SIG-M5 (cell line): Measurements from ENCODE around the gene PDS5B.
A peak's percentile ranks its signal among the peaks of the same experiment; 100 is the strongest.
"Not testable (repeated sequence)": the region's sequence is repeated elsewhere in the genome, so short reads cannot be mapped to it uniquely, and the experiment has no call there.

Source experiments
- DNase-seq: peaks from one replicate; lab custom pipeline; 2025; lab: John Stamatoyannopoulos, UW

The PDS5B gene

GRCh38 chr13:32650705-32651311 is 64.6 kb downstream of the PDS5B start:
- peak; percentile 33 for DNase-seq

DNA sequence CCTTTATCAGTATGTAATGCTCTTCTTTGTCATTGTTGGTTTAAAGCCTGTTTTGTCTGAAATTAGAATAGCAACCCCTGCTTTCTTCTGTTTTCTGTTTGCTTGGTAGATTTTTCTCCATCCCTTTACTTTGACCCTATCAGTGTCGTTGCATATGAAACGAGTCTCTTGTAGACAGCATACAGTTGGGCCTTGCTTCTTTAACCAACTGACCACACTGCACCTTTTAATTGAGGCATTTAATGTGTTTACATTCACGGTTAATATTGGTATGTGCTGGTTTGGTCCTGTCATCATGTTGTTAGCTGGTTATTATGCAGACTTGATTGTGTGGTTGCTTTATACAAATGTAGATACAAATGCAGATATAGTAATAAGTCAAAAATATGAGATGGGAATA is 71.1 kb downstream of the PDS5B start:
- no peak for DNase-seq

DNA sequence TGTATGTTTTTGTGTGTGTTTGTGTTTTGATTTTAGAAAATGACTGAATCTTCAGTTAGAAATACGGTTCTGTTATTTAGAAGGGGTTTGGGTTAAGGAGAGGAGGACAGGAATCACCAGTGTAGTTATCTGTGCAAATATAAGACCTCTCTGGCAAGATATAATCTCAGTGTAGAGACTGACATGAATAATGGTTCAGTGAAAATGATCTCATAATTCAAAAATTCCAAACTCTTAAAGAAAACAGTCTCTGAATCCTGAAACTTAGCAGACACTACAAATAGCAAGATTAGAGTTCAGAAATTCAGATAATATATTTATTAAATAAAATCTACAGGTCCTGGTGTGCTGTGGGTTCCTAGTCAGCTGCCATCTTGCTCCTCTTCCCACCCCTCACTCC is 73.5 kb downstream of the PDS5B start:
- DNase-seq, result no peak

DNA sequence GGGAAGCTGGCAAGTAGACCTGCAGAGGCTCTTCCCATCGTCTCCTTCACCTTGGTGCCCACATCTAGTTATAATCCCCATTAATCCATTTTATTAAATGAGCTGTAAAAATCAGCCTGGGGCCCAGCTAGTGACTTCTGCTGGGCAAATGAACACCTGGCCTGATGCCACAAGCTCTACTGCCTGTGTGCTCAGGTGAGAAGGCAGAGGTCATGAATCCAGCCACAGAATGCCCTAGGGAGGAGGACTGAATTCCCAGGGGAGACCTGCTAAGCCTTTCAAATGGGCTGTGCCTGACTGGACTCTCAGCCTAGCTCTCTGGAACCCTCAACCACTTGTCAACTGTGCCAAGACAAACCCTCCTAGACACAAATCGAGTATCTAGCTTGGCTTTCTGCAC is 74.0 kb downstream of the PDS5B start:
- DNase-seq, result no peak

DNA sequence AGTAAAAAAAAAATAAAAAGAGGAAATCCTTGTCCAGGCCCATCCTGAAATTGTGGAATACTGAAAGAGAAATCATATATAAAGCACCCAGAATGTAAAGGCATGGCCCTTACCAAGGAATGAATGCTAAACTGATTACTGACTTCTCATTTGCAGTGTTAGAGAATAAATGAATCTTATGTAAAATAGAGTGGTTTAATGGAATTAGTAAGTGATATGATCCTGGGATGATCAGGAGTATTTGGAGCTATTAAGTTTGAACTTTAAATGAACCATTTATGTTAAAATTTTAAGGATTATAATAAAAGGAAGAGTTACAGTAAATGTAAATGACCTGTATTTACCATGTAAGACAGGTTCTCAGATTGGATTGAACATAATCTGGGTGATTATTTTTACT is 75.4 kb downstream of the PDS5B start:
- no peak for DNase-seq

GRCh38 chr13:32663660-32664059 is 77.4 kb downstream of the PDS5B start:
- DNase-seq, result no peak

DNA sequence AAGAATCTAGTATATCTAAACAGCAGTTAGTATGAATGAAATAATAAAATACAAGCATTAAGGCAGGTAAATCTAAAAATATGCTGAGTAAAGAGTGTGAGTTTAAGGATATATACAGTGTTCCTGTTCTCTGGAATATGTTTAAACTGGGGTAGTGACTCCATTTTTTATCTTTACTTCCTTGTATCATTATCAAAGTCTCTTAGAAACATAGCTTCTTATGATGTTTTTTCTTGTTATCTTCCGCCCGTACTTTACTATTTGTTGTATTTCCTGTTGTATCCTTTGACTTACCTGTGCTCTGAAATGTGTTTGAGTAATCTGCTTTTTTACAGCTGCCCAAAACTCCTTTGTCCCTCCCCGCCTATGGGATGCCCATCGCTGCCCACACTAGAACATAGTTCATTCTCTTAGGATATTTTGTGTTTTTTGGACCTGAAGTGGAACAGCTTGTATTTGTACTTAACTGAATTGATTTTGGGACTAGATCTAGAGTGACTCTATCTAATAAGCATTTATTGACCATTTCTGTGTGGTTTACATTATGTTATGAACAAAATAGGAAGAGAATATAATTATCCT is 80.8 kb downstream of the PDS5B start:
- no peak for DNase-seq

DNA sequence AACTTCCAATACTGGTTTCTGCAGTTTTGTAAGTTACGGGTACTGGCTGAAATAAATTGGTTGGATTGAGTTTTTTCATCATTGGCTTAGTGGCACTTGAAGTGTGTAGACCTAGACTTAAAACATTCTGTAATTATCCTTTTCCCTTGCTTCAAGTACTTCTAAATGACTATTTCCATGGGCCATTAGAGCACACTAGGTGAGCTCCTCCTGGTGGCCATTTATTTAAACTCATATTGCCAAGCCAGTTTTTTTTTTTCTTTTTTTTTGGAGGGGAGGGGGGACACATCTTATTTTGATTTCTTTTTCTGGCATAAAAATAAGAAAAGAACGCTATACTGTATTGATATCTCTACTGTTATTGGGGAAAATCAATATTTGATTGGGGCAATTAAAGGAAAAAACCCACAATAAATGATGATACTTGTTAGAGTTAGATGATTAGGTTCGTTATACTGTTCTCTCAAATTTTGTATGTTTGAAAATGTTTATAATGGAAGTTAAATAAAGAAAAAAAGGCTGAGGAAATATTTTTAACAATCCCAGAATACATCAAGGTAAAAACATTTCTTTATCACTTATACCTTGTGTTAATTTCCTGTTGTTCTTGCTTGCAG is 82.9 kb downstream of the PDS5B start:
- no peak for DNase-seq

DNA sequence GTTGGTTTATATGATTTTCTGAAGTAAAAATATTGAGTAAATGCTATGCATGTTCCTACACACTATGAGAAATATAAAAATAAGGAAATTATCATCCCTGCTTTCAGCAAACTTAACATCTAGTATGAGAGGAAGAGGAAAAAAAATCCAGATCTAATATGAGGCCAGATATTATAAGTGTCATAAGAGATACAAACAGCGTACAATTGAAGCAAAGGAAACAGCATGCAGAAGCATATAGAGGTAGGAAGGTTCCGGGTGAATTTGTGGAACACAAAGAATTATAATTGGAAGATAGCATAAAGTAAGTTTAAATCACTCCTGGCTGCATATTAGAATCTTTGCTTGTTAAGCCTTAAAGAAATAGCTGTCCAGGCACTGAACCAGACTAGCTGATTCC is 88.3 kb downstream of the PDS5B start:
- no peak for DNase-seq

- DNase-seq, result no peak
Observed at GRCh38 chr13:32676242-32676641, 90.0 kb downstream of the PDS5B start.

- DNase-seq, result no peak
Observed at GRCh38 chr13:32682130-32682529, 95.9 kb downstream of the PDS5B start.

GRCh38 chr13:32682740-32683139 is 96.5 kb downstream of the PDS5B start:
- no peak for DNase-seq

DNA sequence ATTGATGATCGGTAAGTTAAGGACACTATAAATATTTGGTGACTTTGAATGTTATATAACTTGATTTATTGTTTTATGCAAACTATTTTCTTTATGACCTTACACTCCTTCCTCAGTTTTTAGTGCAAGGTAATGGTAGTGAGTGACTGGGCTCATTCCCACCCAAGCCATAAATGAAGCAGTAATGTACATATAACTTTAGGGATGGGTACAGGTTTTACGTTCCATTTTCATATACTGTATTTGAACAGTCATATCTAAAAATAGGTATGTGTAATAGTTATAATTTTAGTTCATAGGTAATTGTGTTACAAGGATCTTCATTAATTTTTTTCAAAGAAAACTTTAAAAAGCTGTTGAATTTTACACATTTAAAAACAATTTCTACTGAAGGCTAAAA is 101.0 kb downstream of the PDS5B start:
- no peak for DNase-seq

GRCh38 chr13:32695602-32696250 is 109.5 kb downstream of the PDS5B start:
- DNase-seq, result no peak

DNA sequence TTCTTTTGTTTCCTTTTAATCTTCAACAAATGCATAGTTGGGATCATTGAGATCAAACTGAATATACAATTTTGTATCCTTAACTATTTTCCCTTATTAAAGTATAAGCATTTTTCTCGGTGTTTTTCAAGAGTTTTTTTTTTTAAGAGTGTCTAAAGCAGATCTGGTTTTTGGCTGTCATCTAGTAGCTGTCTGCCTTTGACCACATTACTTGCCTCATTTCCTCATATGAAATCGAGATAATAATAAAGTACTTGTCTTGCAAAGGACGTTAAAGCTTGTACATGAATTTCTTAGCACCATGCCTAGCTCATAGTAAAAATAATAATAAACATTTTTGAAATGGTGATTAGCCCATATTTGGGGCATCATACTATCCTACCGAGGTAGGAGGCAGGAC is 121.2 kb downstream of the PDS5B start:
- DNase-seq, result no peak

DNA sequence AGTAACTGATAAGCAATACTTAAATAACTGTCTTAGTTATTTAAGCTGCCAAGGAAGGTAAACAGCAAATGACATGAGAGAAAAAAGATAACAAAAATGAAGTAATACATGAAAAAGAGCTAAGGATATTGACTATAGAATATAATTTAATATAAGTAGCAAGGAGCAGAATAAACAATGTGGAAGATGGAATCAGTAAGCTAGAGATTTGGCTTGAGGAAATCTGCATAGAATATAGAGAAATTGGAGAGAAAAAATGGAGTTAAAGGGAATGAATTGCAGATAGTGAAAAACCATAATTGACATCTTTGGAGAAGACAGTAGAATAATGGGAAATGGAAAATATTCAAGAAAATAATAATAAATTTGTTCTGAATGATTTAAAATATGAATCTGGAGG is 127.1 kb downstream of the PDS5B start:
- no peak for DNase-seq

DNA sequence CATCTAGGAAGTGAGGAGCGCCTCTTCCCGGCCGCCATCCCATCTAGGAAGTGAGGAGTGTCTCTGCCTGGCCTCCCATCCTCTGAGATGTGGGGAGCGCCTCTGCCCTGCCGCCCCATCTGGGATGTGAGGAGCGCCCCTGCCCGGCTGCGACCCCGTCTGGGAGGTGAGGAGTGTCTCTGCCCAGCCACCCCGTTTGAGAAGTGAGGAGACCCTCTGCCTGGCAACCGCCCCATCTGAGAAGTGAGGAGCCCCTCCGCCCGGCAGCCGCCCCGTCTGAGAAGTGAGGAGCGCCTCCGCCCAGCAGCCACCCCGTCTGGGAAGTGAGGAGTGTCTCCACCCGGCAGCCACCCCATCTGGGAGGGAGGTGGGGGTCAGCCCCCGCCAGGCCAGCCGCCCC is 129.9 kb downstream of the PDS5B start:
- DNase-seq, result not testable (repeated sequence)

- no peak for DNase-seq
Observed at GRCh38 chr13:32720026-32720425, 133.8 kb downstream of the PDS5B start.

DNA sequence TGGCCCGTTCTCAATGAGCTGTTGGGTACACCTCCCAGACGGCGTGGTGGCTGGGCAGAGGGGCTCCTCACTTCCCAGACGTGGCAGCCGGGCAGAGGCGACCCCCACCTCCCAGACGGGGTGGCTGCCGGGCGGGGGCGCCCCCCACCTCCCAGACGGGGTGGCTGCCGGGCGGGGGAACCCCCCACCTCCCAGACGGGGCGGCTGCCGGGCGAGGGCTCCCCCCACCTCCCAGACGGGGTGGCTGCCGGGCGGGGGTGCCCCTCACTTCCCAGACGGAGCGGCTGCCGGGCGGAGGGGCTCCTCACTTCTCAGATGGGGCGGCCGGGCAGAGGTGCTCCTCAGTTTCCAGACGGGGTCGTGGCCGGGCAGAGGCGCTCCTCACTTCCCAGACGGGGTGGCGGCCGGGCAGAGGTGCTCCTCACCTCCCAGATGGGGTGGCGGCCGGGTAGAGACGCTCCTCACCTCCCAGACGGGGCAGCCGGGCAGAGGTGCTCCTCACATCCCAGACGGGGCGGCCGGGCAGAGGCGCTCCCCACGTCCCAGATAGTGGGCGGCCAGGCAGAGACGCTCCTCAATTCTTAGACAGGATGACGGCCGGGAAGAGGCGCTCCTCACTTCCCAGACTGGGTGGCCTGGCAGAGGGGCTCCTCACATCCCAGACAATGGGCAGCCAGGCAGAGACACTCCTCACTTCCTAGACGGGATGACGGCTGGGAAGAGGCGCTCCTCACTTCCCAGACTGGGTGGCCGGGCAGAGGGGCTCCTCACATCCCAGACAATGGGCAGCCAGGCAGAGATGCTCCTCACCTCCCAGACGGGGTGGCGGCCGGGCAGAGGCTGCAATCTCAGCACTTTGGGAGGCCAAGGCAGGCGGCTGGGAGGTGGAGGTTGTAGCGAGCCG is 135.1 kb downstream of the PDS5B start:
- DNase-seq, result not testable (repeated sequence)

DNA sequence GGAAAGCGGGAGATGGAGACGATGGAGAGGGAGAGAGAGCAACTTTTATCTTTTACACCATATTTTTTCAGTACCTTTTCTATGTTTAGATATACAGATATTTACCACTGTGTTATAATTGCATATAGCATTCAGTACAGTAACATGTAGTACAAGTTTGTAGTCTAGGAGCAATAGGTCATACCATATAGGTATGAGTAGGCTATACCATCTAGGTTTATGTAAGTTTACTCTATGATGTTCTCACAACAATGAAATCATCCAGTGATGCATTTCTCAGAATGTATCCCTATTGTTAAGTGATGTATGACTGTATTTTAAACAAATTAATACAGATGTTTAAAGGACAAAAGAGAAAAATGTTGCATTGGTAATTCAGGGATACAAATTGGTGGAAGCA is 136.1 kb downstream of the PDS5B start:
- DNase-seq, result no peak

GRCh38 chr13:32723987-32724386 is 137.7 kb downstream of the PDS5B start:
- DNase-seq, result no peak

DNA sequence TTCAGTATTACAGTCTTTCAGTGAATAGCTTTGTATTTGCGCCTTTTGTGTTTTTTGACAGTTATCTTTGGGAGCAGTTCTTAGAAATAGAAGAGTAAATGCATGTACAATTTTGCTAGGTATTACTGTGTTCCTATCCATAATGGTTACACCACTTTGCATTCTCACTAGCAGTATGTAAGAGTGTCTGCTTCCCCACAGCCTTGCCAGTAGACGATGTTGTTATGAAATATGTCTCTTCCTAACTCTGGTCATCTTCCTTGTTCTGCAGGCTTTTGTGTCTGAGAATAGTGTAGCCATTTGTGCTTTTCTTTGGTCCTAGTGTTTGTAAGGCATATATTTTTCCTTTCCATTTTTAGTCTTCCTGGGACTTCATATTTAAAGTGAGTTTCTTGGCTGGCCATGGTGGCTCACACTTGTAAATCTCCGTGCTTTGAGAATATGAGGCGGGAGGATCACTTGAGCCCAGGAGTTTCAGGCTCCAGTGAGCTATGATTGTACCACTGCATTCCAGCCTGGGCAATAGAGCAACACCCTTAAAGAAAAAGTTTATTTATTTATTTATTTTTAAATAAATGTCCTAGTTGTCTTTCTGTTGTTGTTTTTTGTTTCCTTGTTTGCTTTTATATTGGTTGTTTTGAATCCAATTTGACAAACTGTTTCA is 140.3 kb downstream of the PDS5B start:
- no peak for DNase-seq
